Fibroblast of peridontal ligament (primary cell): Measurements from ENCODE around the gene TCN2.
"Not testable (repeated sequence)": the region's sequence is repeated elsewhere in the genome, so short reads cannot be mapped to it uniquely, and the experiment has no call there.

Experiments used
- DNase-seq: peaks from one replicate; pipeline ENCODE4 v3.0.0-alpha.2; 2010; ENCODE audit errors: extremely low read depth

The TCN2 gene

GRCh38 chr22:30606455-30607299 lies at the start of gene TCN2:
Gene TCN2, plus strand, starts transcription at chr22:30607174. Its CDS starts 158 bp downstream, at chr22:30607332.
- peak; percentile 54 for DNase-seq

- no peak for DNase-seq
Observed at GRCh38 chr22:30557243-30557642, 49.7 kb upstream of the TCN2 start.

- DNase-seq: no peak
Observed at GRCh38 chr22:30559889-30560288, 47.1 kb upstream of the TCN2 start.

GRCh38 chr22:30560643-30561202 lies 46.3 kb upstream of the TCN2 start:
- not testable (repeated sequence) for DNase-seq

GRCh38 chr22:30561402-30562189 lies 45.4 kb upstream of the TCN2 start:
- DNase-seq: no peak

- no peak for DNase-seq
Observed at GRCh38 chr22:30562366-30562765, 44.6 kb upstream of the TCN2 start.

- DNase-seq: no peak
Observed at GRCh38 chr22:30564045-30564760, 42.8 kb upstream of the TCN2 start.

- DNase-seq: no peak
Observed at GRCh38 chr22:30564761-30565119, 42.2 kb upstream of the TCN2 start.

GRCh38 chr22:30565341-30565740 lies 41.6 kb upstream of the TCN2 start:
- DNase-seq: no peak

GRCh38 chr22:30566125-30566524 lies 40.8 kb upstream of the TCN2 start:
- DNase-seq: no peak

- DNase-seq: not testable (repeated sequence)
Observed at GRCh38 chr22:30567277-30567676, 39.7 kb upstream of the TCN2 start.

GRCh38 chr22:30568137-30568805 lies 38.7 kb upstream of the TCN2 start:
- DNase-seq: no peak

- no peak for DNase-seq
Observed at GRCh38 chr22:30569674-30570202, 37.2 kb upstream of the TCN2 start.

- DNase-seq: no peak
Observed at GRCh38 chr22:30572210-30572609, 34.8 kb upstream of the TCN2 start.

GRCh38 chr22:30572840-30573593 lies 34.0 kb upstream of the TCN2 start:
- DNase-seq: no peak

GRCh38 chr22:30573594-30574094 lies 33.3 kb upstream of the TCN2 start:
- no peak for DNase-seq

GRCh38 chr22:30574095-30574981 lies 32.6 kb upstream of the TCN2 start, which contains the start of gene GAL3ST1:
Gene GAL3ST1, minus strand, starts transcription at chr22:30574665. Its CDS starts 17,273 bp downstream, at chr22:30557392.
- DNase-seq: no peak

GRCh38 chr22:30574997-30575671 lies 31.8 kb upstream of the TCN2 start:
- DNase-seq: peak; percentile 5
